ENCODE results near the gene PITX2.
A peak's percentile ranks its signal among the peaks of the same experiment; 100 is the strongest.

The PITX2 gene

GRCh38 chr4:110667670-110668069, 44.8 kb upstream of the PITX2 start:
- TF ChIP-seq CTCF (IDR thresholded peaks at IDR 0.05; ENCODE audit: poor library complexity, severe bottlenecking) = no peak
- H3K9me3 ChIP-seq (ENCODE audit: severe bottlenecking) = no peaks in the 10 kb centered on the region
- H3K4me3 ChIP-seq (ENCODE audit: severe bottlenecking) = no peak overlapping the region

DNA sequence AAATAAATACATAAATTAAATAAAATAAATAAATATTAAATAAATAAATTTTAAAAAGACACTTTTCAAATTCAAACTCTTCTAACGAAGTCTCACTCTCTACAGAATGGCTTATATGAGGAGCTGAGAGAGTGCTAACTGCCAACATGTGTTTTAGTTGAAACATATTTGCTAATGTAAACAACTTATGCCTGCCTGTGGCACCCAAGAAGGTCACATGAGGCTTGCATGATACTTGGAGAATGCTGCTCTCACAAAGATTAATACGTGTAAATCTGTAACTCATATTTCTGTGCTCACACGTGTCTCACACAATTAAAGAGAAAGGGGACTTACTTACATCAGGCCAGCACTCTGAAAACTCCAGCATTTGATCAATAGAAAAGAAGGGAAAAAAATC, 43.2 kb upstream of the PITX2 start:
- Histone ChIP-seq H3K9me3 (ENCODE audit: severe bottlenecking) (no peaks in the 10 kb centered on the region), H3K27me3 (ENCODE audit: insufficient read depth, poor library complexity, severe bottlenecking) (no peaks in the 10 kb centered on the region), H3K36me3 (ENCODE audit: low read depth) (no peaks in the 10 kb centered on the region), H3K4me3 (ENCODE audit: severe bottlenecking) (no peak overlapping the region), H3K4me1 (ENCODE audit: insufficient read depth, poor library complexity, severe bottlenecking) (no peaks in the 10 kb centered on the region), H3K27ac (ENCODE audit: poor library complexity, severe bottlenecking) (no peak overlapping the region)
- no peak for TF ChIP-seq CTCF (IDR thresholded peaks at IDR 0.05; ENCODE audit: poor library complexity, severe bottlenecking)
- no peak for DNase-seq (ENCODE audit: low spot score)
- ATAC-seq (ENCODE audit: low read depth) = no peak

More at GRCh38 chr4:110667670-110668069, 44.8 kb upstream of the PITX2 start:
- Histone ChIP-seq H3K27me3 (ENCODE audit: insufficient read depth, poor library complexity, severe bottlenecking) (no peaks in the 10 kb centered on the region), H3K36me3 (ENCODE audit: low read depth) (no peaks in the 10 kb centered on the region), H3K27ac (ENCODE audit: poor library complexity, severe bottlenecking) (no peak overlapping the region), H3K4me1 (ENCODE audit: insufficient read depth, poor library complexity, severe bottlenecking) (no peaks in the 10 kb centered on the region)
- ATAC-seq (ENCODE audit: low read depth) (no peak), DNase-seq (ENCODE audit: low spot score) (no peak)

DNA sequence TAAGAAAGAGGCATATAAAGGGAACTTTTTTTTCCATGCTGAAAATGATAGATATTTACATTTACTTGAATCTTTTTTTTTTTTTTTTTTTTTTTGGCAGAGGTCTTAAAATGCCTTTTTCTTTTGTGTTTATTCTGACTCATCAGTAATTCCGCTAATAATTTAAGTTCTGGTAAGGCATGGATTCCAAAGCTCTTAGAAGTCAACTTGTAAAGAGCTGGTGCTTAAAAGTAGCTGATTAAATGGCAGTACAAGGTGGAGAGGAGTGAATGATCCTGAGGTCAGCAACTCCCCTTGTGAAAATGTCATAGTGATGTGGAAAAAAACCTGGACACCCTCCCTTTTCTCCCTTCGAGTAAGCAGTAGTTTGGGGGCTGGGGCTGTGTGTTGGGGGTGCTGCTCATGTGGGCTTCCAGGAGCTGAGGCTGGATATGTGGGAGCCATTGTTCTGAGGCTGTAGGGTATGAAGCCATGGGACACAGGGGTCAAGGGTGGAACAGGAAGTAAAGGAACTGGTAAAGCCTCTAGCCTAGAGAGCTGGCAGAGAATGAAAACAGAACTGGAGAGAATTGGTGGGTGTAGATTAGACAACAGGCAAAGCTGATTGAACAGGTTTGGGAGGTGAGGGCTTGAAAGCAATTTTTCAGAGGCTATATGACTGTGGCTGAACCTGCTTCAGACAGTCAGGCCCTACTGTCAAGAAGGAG, 41.0 kb upstream of the PITX2 start:
- DNase-seq (ENCODE audit: low spot score) (no peak), ATAC-seq (ENCODE audit: low read depth) (peak; percentile 79)
- H3K9me3 ChIP-seq (ENCODE audit: severe bottlenecking) = no peaks in the 10 kb centered on the region
- no peak for TF ChIP-seq CTCF (IDR thresholded peaks at IDR 0.05; ENCODE audit: poor library complexity, severe bottlenecking)
- no peak overlapping the region for H3K4me3 ChIP-seq (ENCODE audit: severe bottlenecking)
- H3K27ac ChIP-seq (ENCODE audit: poor library complexity, severe bottlenecking) = no peak overlapping the region
- H3K27me3 ChIP-seq (ENCODE audit: insufficient read depth, poor library complexity, severe bottlenecking) = no peaks in the 10 kb centered on the region
- H3K36me3 ChIP-seq (ENCODE audit: low read depth) = no peaks in the 10 kb centered on the region
- H3K4me1 ChIP-seq (ENCODE audit: insufficient read depth, poor library complexity, severe bottlenecking) = no peaks in the 10 kb centered on the region

GRCh38 chr4:110663206-110663605, 40.3 kb upstream of the PITX2 start:
- H3K27me3 ChIP-seq (ENCODE audit: insufficient read depth, poor library complexity, severe bottlenecking) = no peaks in the 10 kb centered on the region
- no peaks in the 10 kb centered on the region for H3K36me3 ChIP-seq (ENCODE audit: low read depth)
- H3K4me3 ChIP-seq (ENCODE audit: severe bottlenecking) = no peak overlapping the region
- TF ChIP-seq CTCF (IDR thresholded peaks at IDR 0.05; ENCODE audit: poor library complexity, severe bottlenecking) = no peak
- H3K27ac ChIP-seq (ENCODE audit: poor library complexity, severe bottlenecking) = no peak overlapping the region
- H3K9me3 ChIP-seq (ENCODE audit: severe bottlenecking) = no peaks in the 10 kb centered on the region
- no peaks in the 10 kb centered on the region for H3K4me1 ChIP-seq (ENCODE audit: insufficient read depth, poor library complexity, severe bottlenecking)
- DNase-seq (ENCODE audit: low spot score) = no peak
- ATAC-seq (ENCODE audit: low read depth) = no peak

DNA sequence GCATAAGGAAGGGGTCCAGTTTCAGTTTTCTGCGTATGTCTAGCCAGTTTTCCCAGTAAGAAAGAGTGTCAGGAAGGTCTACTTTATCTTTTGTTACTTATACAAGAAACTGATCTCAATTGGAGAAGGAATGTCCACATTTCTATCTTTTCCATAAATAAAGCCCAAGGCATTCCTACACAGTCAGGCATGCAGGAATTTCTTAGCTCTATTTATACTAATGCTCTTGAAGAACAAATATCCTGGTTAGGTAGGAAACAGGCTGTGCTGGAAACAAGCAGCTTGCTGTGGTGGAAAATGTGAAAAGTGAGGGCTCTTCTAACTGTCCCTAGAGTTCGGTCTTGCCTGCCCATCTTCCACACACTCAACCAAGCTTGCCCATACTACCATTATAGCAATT, 37.9 kb upstream of the PITX2 start:
- no peaks in the 10 kb centered on the region for H3K36me3 ChIP-seq (ENCODE audit: low read depth)
- DNase-seq (ENCODE audit: low spot score) (no peak), ATAC-seq (ENCODE audit: low read depth) (no peak)
- no peaks in the 10 kb centered on the region for H3K4me1 ChIP-seq (ENCODE audit: insufficient read depth, poor library complexity, severe bottlenecking)
- TF ChIP-seq CTCF (IDR thresholded peaks at IDR 0.05; ENCODE audit: poor library complexity, severe bottlenecking) = no peak
- no peak overlapping the region for H3K4me3 ChIP-seq (ENCODE audit: severe bottlenecking)
- no peaks in the 10 kb centered on the region for H3K9me3 ChIP-seq (ENCODE audit: severe bottlenecking)
- peaks cover 4% of the 10 kb centered on the region for H3K27me3 ChIP-seq (ENCODE audit: insufficient read depth, poor library complexity, severe bottlenecking)
- no peak overlapping the region for H3K27ac ChIP-seq (ENCODE audit: poor library complexity, severe bottlenecking)

All from RWPE2 (cell line).